Hematopoietic multipotent progenitor cell treated with erythropoietin and hydrocortisone succinate and interleukin-3 and kit ligand, for 15 days (in vitro differentiated cells): ENCODE data around the gene UGT1A8.

ENCODE experiments used
- DNase-seq: peaks from one replicate; pipeline ENCODE4 v3.0.0-alpha.2; 2015; ENCODE audit warnings: low spot score

The UGT1A8 gene

GRCh38 chr2:233821196-233821595 lies 203.8 kb downstream of the UGT1A8 start:
- DNase-seq, result no peak

DNA sequence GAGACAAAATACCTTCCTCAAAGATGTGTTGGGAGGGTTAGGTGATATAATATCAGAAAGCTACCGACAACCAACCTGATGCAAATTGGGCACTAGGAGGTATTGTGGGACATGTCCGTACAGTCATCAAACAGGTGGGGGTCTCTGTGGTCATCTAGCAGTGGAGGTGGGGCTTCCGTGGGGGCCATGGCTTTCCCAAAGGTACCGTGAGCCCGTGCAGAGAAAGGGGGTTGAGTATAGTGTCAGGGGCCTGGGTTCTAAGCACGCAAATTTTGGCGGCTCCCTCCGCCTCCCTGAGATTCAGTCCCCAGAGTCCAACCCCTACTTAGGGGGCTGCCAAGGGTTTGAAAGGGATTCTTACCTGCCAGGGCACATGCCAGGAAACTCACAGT lies 204.3 kb downstream of the UGT1A8 start:
- DNase-seq, result no peak

GRCh38 chr2:233822101-233822771 lies 204.8 kb downstream of the UGT1A8 start:
- no peak for DNase-seq
